ENCODE measurements around the gene TMEM273. TPM values are rescaled to one million over a fixed set of nuclear protein-coding genes. Genes with fewer than 3 reads are reported as not detected.

TMEM273 gene
- total RNA-seq, 1 donor from 2014 or later: 63.1 TPM

GRCh38 chr10:49153115-49153514 lies 35.1 kb downstream of the TMEM273 start:
- Histone ChIP-seq H3K4me3 (no peak overlapping the region), H3K36me3 (no peaks in the 10 kb centered on the region), H3K27me3 (no peaks in the 10 kb centered on the region), H3K9me3 (no peaks in the 10 kb centered on the region), H3K27ac (no peak overlapping the region), H3K4me1 (no peaks in the 10 kb centered on the region)
- TF ChIP-seq CTCF (IDR thresholded peaks at IDR 0.05): no peak
- ATAC-seq (no peak), DNase-seq (no peak)
- intact Hi-C loops (cut with DNase I): no loop called here

- ATAC-seq (no peak), DNase-seq (no peak)
- H3K9me3 ChIP-seq: no peaks in the 10 kb centered on the region
- TF ChIP-seq CTCF (IDR thresholded peaks at IDR 0.05): no peak
- no peaks in the 10 kb centered on the region for H3K4me1 ChIP-seq
- intact Hi-C loops (cut with DNase I): no loop called here
- H3K4me3 ChIP-seq: no peak overlapping the region
- no peak overlapping the region for H3K27ac ChIP-seq
- H3K36me3 ChIP-seq: no peaks in the 10 kb centered on the region
- H3K27me3 ChIP-seq: no peaks in the 10 kb centered on the region
These were observed 35.5 kb downstream of the TMEM273 start for GRCh38 chr10:49152663-49153062.

- intact Hi-C loops (cut with DNase I): no loop called here
- no peak for TF ChIP-seq CTCF (IDR thresholded peaks at IDR 0.05)
These were observed 36.2 kb downstream of the TMEM273 start for GRCh38 chr10:49152037-49152436.

GRCh38 chr10:49151481-49151880 lies 36.7 kb downstream of the TMEM273 start:
- no peak for TF ChIP-seq CTCF (IDR thresholded peaks at IDR 0.05)
- Histone ChIP-seq H3K4me1 (no peaks in the 10 kb centered on the region), H3K36me3 (no peaks in the 10 kb centered on the region), H3K4me3 (no peak overlapping the region), H3K27me3 (no peaks in the 10 kb centered on the region), H3K27ac (no peak overlapping the region), H3K9me3 (no peaks in the 10 kb centered on the region)
- ATAC-seq (no peak), DNase-seq (no peak)
- intact Hi-C loops (cut with DNase I): no loop called here

More at GRCh38 chr10:49152037-49152436, 36.2 kb downstream of the TMEM273 start:
- Histone ChIP-seq H3K27me3 (no peaks in the 10 kb centered on the region), H3K36me3 (no peaks in the 10 kb centered on the region), H3K9me3 (no peaks in the 10 kb centered on the region), H3K27ac (no peak overlapping the region), H3K4me3 (no peak overlapping the region), H3K4me1 (no peaks in the 10 kb centered on the region)
- no peak for DNase-seq
- no peak for ATAC-seq

GRCh38 chr10:49151025-49151445 lies 37.2 kb downstream of the TMEM273 start:
- Histone ChIP-seq H3K27me3 (no peaks in the 10 kb centered on the region), H3K27ac (no peak overlapping the region), H3K9me3 (no peaks in the 10 kb centered on the region), H3K4me3 (no peak overlapping the region), H3K36me3 (no peaks in the 10 kb centered on the region), H3K4me1 (no peaks in the 10 kb centered on the region)
- no peak for DNase-seq
- ATAC-seq: no peak
- no peak for TF ChIP-seq CTCF (IDR thresholded peaks at IDR 0.05)
- intact Hi-C loops (cut with DNase I): no loop called here

- H3K27ac ChIP-seq: no peak overlapping the region
- no peaks in the 10 kb centered on the region for H3K27me3 ChIP-seq
- TF ChIP-seq CTCF (IDR thresholded peaks at IDR 0.05): no peak
- no peaks in the 10 kb centered on the region for H3K36me3 ChIP-seq
- no peak overlapping the region for H3K4me3 ChIP-seq
- intact Hi-C loops (cut with DNase I): no loop called here
- H3K4me1 ChIP-seq: no peaks in the 10 kb centered on the region
- H3K9me3 ChIP-seq: no peaks in the 10 kb centered on the region
- DNase-seq (no peak), ATAC-seq (no peak)
These were observed 37.8 kb downstream of the TMEM273 start for GRCh38 chr10:49150426-49150825.
